Measurements from ENCODE around the gene GULP1. TPM values are rescaled to one million over a fixed set of nuclear protein-coding genes. Genes with fewer than 3 reads are reported as not detected.

The GULP1 gene
- total RNA-seq, 1 experiment from 2014 or later: 108 TPM

- H3K27ac ChIP-seq: no peak overlapping the region
- no peaks in the 10 kb centered on the region for H3K36me3 ChIP-seq
- no peaks in the 10 kb centered on the region for H3K4me1 ChIP-seq (replicated peaks)
- DNase-seq (ENCODE audit: low read depth in 1 of 2, low spot score in 2 of 2): no peak
- no peaks in the 10 kb centered on the region for H3K9me3 ChIP-seq (replicated peaks)
- H3K27me3 ChIP-seq (replicated peaks): no peaks in the 10 kb centered on the region
- no peak overlapping the region for H3K4me3 ChIP-seq
Measured at GRCh38 chr2:188620916-188621315, 329.2 kb downstream of the GULP1 start.

GRCh38 chr2:188622601-188623260 lies 331.1 kb downstream of the GULP1 start:
- DNase-seq (ENCODE audit: low read depth in 1 of 2, low spot score in 2 of 2): no peak
- Histone ChIP-seq H3K9me3 (replicated peaks) (no peaks in the 10 kb centered on the region), H3K4me3 (no peak overlapping the region), H3K4me1 (replicated peaks) (no peaks in the 10 kb centered on the region), H3K27me3 (replicated peaks) (no peaks in the 10 kb centered on the region), H3K36me3 (no peaks in the 10 kb centered on the region), H3K27ac (no peak overlapping the region)

GRCh38 chr2:188623995-188624643 lies 332.4 kb downstream of the GULP1 start:
- H3K27me3 ChIP-seq (replicated peaks): no peaks in the 10 kb centered on the region
- DNase-seq (ENCODE audit: low read depth in 1 of 2, low spot score in 2 of 2): no peak
- no peak overlapping the region for H3K4me3 ChIP-seq
- no peak overlapping the region for H3K27ac ChIP-seq
- peaks cover 5% of the 10 kb centered on the region for H3K4me1 ChIP-seq (replicated peaks)
- H3K36me3 ChIP-seq: no peaks in the 10 kb centered on the region
- H3K9me3 ChIP-seq (replicated peaks): no peaks in the 10 kb centered on the region

- Histone ChIP-seq H3K9me3 (replicated peaks) (no peaks in the 10 kb centered on the region), H3K27ac (no peak overlapping the region), H3K27me3 (replicated peaks) (no peaks in the 10 kb centered on the region), H3K36me3 (no peaks in the 10 kb centered on the region), H3K4me3 (no peak overlapping the region), H3K4me1 (replicated peaks) (peaks cover 13% of the 10 kb centered on the region)
- DNase-seq (ENCODE audit: low read depth in 1 of 2, low spot score in 2 of 2): no peak
Measured at GRCh38 chr2:188627471-188627870, 335.8 kb downstream of the GULP1 start.

- H3K27ac ChIP-seq: no peak overlapping the region
- H3K27me3 ChIP-seq (replicated peaks): no peaks in the 10 kb centered on the region
- DNase-seq (ENCODE audit: low read depth in 1 of 2, low spot score in 2 of 2): peak in 1 of 2 experiments; percentile 31
- H3K36me3 ChIP-seq: no peaks in the 10 kb centered on the region
- H3K9me3 ChIP-seq (replicated peaks): no peaks in the 10 kb centered on the region
- H3K4me3 ChIP-seq: no peak overlapping the region
- peaks cover 13% of the 10 kb centered on the region for H3K4me1 ChIP-seq (replicated peaks)
Measured at GRCh38 chr2:188628989-188629752, 337.5 kb downstream of the GULP1 start.

- no peak overlapping the region for H3K27ac ChIP-seq
- DNase-seq (ENCODE audit: low read depth in 1 of 2, low spot score in 2 of 2): no peak
- H3K36me3 ChIP-seq: no peaks in the 10 kb centered on the region
- H3K4me3 ChIP-seq: no peak overlapping the region
- no peaks in the 10 kb centered on the region for H3K27me3 ChIP-seq (replicated peaks)
- no peaks in the 10 kb centered on the region for H3K9me3 ChIP-seq (replicated peaks)
- H3K4me1 ChIP-seq (replicated peaks): peaks cover 13% of the 10 kb centered on the region
Measured at GRCh38 chr2:188629753-188630527, 338.3 kb downstream of the GULP1 start.

- Histone ChIP-seq H3K4me3 (no peak overlapping the region), H3K36me3 (no peaks in the 10 kb centered on the region), H3K27ac (no peak overlapping the region), H3K4me1 (replicated peaks) (peaks cover 13% of the 10 kb centered on the region), H3K9me3 (replicated peaks) (no peaks in the 10 kb centered on the region), H3K27me3 (replicated peaks) (no peaks in the 10 kb centered on the region)
- DNase-seq (ENCODE audit: low read depth in 1 of 2, low spot score in 2 of 2): no peak
Measured at GRCh38 chr2:188631037-188631809, 339.5 kb downstream of the GULP1 start.

- no peak for DNase-seq (ENCODE audit: low read depth in 1 of 2, low spot score in 2 of 2)
- Histone ChIP-seq H3K27ac (no peak overlapping the region), H3K36me3 (no peaks in the 10 kb centered on the region), H3K9me3 (replicated peaks) (no peaks in the 10 kb centered on the region), H3K4me1 (replicated peaks) (peaks cover 3% of the 10 kb centered on the region; the same call in 1 of the 2 replicates), H3K4me3 (no peak overlapping the region), H3K27me3 (replicated peaks) (no peaks in the 10 kb centered on the region)
Measured at GRCh38 chr2:188634656-188635055, 343.0 kb downstream of the GULP1 start.

All from SJSA1 (cell line).